Activated CD8-positive, alpha-beta T cell treated with anti-CD3 and anti-CD28 coated beads, Interleukin-2, amount 10 ng/mL, durations not matched to agents 7 days and 5 days (primary cell): ENCODE measurements around the gene LMO2. TPM values are rescaled to one million over a fixed set of nuclear protein-coding genes. Genes with fewer than 3 reads are reported as not detected.
"Not testable (repeated sequence)": the region's sequence is repeated elsewhere in the genome, so short reads cannot be mapped to it uniquely, and the experiment has no call there.

ENCODE experiments used
- ATAC-seq: fragments of 150-1000 bp; cut with Tn5 transposase; one replicate; pipeline ENCODE4 v1.10.0; 2021; ENCODE audit warnings: moderate library complexity
- CTCF ChIA-PET: fragments of 350-600 bp; sonication (Branson Sonifier 250); formaldehyde crosslinking; loops from one replicate; lab custom pipeline; 2021; ENCODE audit warnings: antibody characterized with exemption; lab: Charles Lee
- POLR2A ChIA-PET: fragments of 350-600 bp; sonication (Branson Sonifier 250); formaldehyde crosslinking; loops from one replicate; lab custom pipeline; 2021; ENCODE audit warnings: antibody characterized with exemption; lab: Charles Lee
- DNase-seq: peaks from one replicate; pipeline ENCODE4 v3.0.0-alpha.2; 2020
- H3K27ac Mint-ChIP-seq: one replicate; pipeline ENCODE4 v1.8.0; 2021; ENCODE audit warnings: mild to moderate bottlenecking, mixed read lengths
- H3K27me3 Mint-ChIP-seq: one replicate; pipeline ENCODE4 v1.8.0; 2021; ENCODE audit warnings: low read depth, mixed read lengths
- H3K36me3 Mint-ChIP-seq: one replicate; pipeline ENCODE4 v1.8.0; 2021; ENCODE audit warnings: low read depth, mixed read lengths
- H3K4me1 Mint-ChIP-seq: one replicate; pipeline ENCODE4 v1.8.0; 2021; ENCODE audit warnings: low read depth, mixed read lengths
- H3K4me3 Mint-ChIP-seq: one replicate; pipeline ENCODE4 v1.8.0; 2021; ENCODE audit warnings: mild to moderate bottlenecking, mixed read lengths
- H3K9me3 Mint-ChIP-seq: one replicate; pipeline ENCODE4 v1.8.0; 2022; ENCODE audit warnings: mixed read lengths; ENCODE audit not compliant: insufficient read depth
- total RNA-seq, 2 experiments: library from RNA; stranded (reverse); gene quantifications; one replicate each; pipeline ENCODE4 v1.2.3, GENCODE V29; 2021

Gene LMO2
- not detected for total RNA-seq

- POLR2A ChIA-PET: no interaction called here
- H3K4me1 Mint-ChIP-seq: peaks cover 39% of the 10 kb centered on the region
- DNase-seq (no peak), ATAC-seq (no peak)
- H3K9me3 Mint-ChIP-seq: peaks cover 3% of the 10 kb centered on the region
- CTCF ChIA-PET: no interaction called here
- no peak within 1 kb of the TSS for H3K4me3 Mint-ChIP-seq
- H3K27me3 Mint-ChIP-seq: peaks cover 73% of the 10 kb centered on the region
- no peaks in the 10 kb centered on the region for H3K36me3 Mint-ChIP-seq
- no peak within 1 kb of the TSS for H3K27ac Mint-ChIP-seq
Measured at GRCh38 chr11:33891714-33892327, at the start of gene LMO2. Gene LMO2 (minus strand): TSS chr11:33892076. CDS start chr11:33869716, 22,360 bp downstream.

DNA sequence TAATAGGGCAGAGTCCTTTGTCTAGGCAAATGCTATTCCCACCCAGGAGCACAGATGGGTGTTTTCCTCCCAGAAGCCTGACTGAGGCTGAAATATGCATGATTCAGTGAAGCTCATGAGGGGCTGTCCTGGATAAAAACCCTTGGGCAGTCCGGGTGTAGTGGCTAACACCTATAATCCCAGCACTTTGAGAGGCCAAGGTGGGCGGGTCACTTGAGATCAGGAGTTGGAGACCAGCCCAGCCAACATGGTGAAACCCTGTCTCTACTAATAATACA is 48.6 kb upstream of the LMO2 start:
- no peaks in the 10 kb centered on the region for H3K4me1 Mint-ChIP-seq
- DNase-seq (no peak), ATAC-seq (no peak)
- POLR2A ChIA-PET: no interaction called here
- no peak overlapping the region for H3K27ac Mint-ChIP-seq
- CTCF ChIA-PET: no interaction called here
- H3K36me3 Mint-ChIP-seq: no peaks in the 10 kb centered on the region
- H3K4me3 Mint-ChIP-seq: no peak overlapping the region
- peaks cover 5% of the 10 kb centered on the region for H3K27me3 Mint-ChIP-seq
- no peaks in the 10 kb centered on the region for H3K9me3 Mint-ChIP-seq

GRCh38 chr11:33936725-33937604 is 45.1 kb upstream of the LMO2 start:
- CTCF ChIA-PET: interaction anchor here (1.1 kb wide), 1 partner anchor 79 kb away, joined by 3 read pairs; no protein-coding TSS in a partner anchor
- peaks cover 11% of the 10 kb centered on the region for H3K9me3 Mint-ChIP-seq
- ATAC-seq (no peak), DNase-seq (no peak)
- H3K4me1 Mint-ChIP-seq: peaks cover 2% of the 10 kb centered on the region
- POLR2A ChIA-PET: no interaction called here
- peaks cover 7% of the 10 kb centered on the region for H3K27me3 Mint-ChIP-seq
- H3K27ac Mint-ChIP-seq: no peak overlapping the region
- peaks cover 3% of the 10 kb centered on the region for H3K36me3 Mint-ChIP-seq
- H3K4me3 Mint-ChIP-seq: no peak overlapping the region

GRCh38 chr11:33935461-33936456 is 43.9 kb upstream of the LMO2 start:
- CTCF ChIA-PET: no interaction called here
- POLR2A ChIA-PET: no interaction called here
- DNase-seq: no peak
- Mint-ChIP-seq H3K4me3 (no peak overlapping the region), H3K36me3 (peaks cover 3% of the 10 kb centered on the region), H3K9me3 (peaks cover 15% of the 10 kb centered on the region), H3K27ac (no peak overlapping the region), H3K4me1 (peaks cover 2% of the 10 kb centered on the region), H3K27me3 (peaks cover 11% of the 10 kb centered on the region)
- ATAC-seq: no peak

DNA sequence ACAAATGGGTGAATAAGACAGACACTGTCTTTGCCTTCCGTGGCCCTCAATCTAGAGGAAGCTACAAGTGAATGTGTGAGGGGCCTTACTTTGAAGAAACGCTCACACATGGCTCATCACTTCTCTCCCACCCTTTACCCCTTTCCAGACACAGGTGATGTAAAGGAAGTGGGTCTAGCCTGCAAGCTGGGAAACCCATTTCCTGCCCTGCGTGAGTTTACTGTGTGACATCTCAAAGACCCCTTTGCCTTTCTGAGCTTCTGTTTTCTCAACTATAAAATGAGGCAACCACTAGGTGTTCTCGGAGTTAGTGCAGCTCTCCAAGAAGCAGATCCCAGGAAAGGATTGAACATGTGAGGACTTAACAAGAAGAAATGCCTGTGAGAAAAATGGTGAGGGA is 43.1 kb upstream of the LMO2 start:
- no peak for ATAC-seq

GRCh38 chr11:33934450-33934849 is 42.6 kb upstream of the LMO2 start:
- H3K36me3 Mint-ChIP-seq: peaks cover 3% of the 10 kb centered on the region
- ChIA-PET POLR2A (no interaction called here), CTCF (interaction anchor here (0.9 kb wide), 1 partner anchor 53 kb away, joined by 3 read pairs; no protein-coding TSS in a partner anchor)
- H3K4me3 Mint-ChIP-seq: no peak overlapping the region
- peaks cover 2% of the 10 kb centered on the region for H3K4me1 Mint-ChIP-seq
- peaks cover 15% of the 10 kb centered on the region for H3K9me3 Mint-ChIP-seq
- H3K27ac Mint-ChIP-seq: no peak overlapping the region
- no peak for ATAC-seq
- no peak for DNase-seq
- peaks cover 14% of the 10 kb centered on the region for H3K27me3 Mint-ChIP-seq

More for the DNA sequence above, 43.1 kb upstream of the LMO2 start:
- peaks cover 2% of the 10 kb centered on the region for H3K4me1 Mint-ChIP-seq
- ChIA-PET POLR2A (no interaction called here), CTCF (interaction anchor here (0.9 kb wide), 1 partner anchor 52 kb away, joined by 3 read pairs; no protein-coding TSS in a partner anchor)
- peaks cover 3% of the 10 kb centered on the region for H3K36me3 Mint-ChIP-seq
- H3K4me3 Mint-ChIP-seq: no peak overlapping the region
- peaks cover 12% of the 10 kb centered on the region for H3K27me3 Mint-ChIP-seq
- no peak for DNase-seq
- H3K27ac Mint-ChIP-seq: no peak overlapping the region
- peaks cover 15% of the 10 kb centered on the region for H3K9me3 Mint-ChIP-seq

DNA sequence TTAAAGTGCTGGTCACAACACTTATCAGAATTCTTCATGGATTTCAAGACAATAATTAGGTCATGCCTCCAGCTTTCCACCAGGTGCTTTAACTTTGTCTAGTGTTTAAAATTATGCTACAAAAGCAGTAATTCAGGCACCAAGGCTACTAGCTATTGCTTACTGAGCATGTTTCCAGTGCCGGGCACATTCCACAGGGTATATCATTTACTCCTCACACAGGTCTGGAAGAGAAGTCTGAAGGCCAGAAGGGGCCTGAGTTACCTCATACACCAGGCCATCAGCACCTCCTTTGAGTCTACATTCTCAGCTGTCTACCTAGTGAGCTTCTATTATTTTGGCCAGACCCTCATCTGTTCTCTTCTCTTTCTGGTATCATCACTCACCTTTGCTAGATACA is 41.7 kb upstream of the LMO2 start:
- no peak overlapping the region for H3K27ac Mint-ChIP-seq
- peaks cover 3% of the 10 kb centered on the region for H3K36me3 Mint-ChIP-seq
- ChIA-PET POLR2A (no interaction called here), CTCF (no interaction called here)
- no peak for ATAC-seq
- no peak overlapping the region for H3K4me3 Mint-ChIP-seq
- H3K4me1 Mint-ChIP-seq: peaks cover 2% of the 10 kb centered on the region
- DNase-seq: no peak
- H3K9me3 Mint-ChIP-seq: peaks cover 15% of the 10 kb centered on the region
- peaks cover 18% of the 10 kb centered on the region for H3K27me3 Mint-ChIP-seq

DNA sequence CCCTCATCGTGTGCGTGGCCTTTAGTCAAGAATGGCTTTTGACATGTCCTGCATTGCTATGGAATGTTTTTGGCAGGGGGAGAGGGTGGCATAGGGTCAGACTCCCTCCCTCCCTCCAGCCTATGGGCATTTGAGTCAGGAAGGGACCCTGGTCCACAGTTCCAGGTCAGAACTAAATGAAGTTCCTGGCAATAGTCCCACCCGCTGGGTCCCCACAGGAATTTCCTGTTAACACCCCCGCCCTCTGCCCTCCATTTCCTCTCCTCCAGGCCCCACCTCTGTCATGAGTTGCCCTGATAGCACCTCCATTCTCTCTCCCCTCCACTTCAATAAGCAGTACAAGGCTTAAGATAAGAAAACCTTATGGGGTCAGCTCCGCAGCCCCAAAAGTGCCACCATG is 40.8 kb upstream of the LMO2 start:
- H3K4me1 Mint-ChIP-seq: peaks cover 2% of the 10 kb centered on the region
- ChIA-PET CTCF (no interaction called here), POLR2A (no interaction called here)
- ATAC-seq (no peak), DNase-seq (no peak)
- peaks cover 3% of the 10 kb centered on the region for H3K36me3 Mint-ChIP-seq
- H3K4me3 Mint-ChIP-seq: no peak overlapping the region
- no peak overlapping the region for H3K27ac Mint-ChIP-seq
- H3K27me3 Mint-ChIP-seq: peaks cover 13% of the 10 kb centered on the region
- H3K9me3 Mint-ChIP-seq: peaks cover 15% of the 10 kb centered on the region

DNA sequence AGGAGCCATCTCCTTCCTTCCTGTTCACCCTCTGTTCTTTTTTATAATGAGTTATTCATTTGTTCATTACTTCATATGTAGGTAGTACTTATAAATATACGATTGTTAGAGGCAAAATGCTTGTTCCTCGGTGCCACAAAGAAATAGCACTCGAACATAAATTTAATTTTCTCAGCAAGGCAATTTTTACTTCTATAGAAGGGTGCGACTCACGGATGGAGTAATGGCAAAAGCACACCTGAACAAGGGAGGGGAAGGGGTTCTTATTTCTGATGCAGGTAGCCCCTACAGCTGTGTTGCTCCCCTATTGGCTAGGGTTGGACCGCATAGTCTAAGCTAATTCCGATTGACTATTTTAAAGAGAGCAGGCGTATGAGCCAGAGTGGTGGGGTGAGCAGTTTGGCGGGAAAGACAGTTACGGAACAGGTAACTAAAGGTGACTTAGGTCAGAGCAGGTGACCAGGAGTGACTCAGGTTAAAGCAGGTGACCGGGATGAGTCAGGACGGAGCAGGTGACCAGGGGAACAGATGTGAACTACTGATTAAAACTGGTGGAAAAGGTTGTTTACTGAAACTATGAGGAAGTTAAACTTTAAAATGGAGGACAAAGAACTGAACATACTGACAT is 40.0 kb upstream of the LMO2 start:
- ATAC-seq, H3K4me1 Mint-ChIP-seq, CTCF ChIA-PET, H3K4me3 Mint-ChIP-seq, DNase-seq, H3K36me3 Mint-ChIP-seq, H3K27ac Mint-ChIP-seq, POLR2A ChIA-PET: not testable (repeated sequence)
- peaks cover 14% of the 10 kb centered on the region for H3K27me3 Mint-ChIP-seq
- peaks cover 15% of the 10 kb centered on the region for H3K9me3 Mint-ChIP-seq

GRCh38 chr11:33931067-33931466 is 39.2 kb upstream of the LMO2 start:
- ChIA-PET CTCF (no interaction called here), POLR2A (no interaction called here)
- H3K4me1 Mint-ChIP-seq: peaks cover 2% of the 10 kb centered on the region
- peaks cover 20% of the 10 kb centered on the region for H3K27me3 Mint-ChIP-seq
- H3K36me3 Mint-ChIP-seq: peaks cover 3% of the 10 kb centered on the region
- H3K9me3 Mint-ChIP-seq: peaks cover 15% of the 10 kb centered on the region
- H3K4me3 Mint-ChIP-seq: no peak overlapping the region
- no peak for ATAC-seq
- DNase-seq: no peak
- H3K27ac Mint-ChIP-seq: no peak overlapping the region

DNA sequence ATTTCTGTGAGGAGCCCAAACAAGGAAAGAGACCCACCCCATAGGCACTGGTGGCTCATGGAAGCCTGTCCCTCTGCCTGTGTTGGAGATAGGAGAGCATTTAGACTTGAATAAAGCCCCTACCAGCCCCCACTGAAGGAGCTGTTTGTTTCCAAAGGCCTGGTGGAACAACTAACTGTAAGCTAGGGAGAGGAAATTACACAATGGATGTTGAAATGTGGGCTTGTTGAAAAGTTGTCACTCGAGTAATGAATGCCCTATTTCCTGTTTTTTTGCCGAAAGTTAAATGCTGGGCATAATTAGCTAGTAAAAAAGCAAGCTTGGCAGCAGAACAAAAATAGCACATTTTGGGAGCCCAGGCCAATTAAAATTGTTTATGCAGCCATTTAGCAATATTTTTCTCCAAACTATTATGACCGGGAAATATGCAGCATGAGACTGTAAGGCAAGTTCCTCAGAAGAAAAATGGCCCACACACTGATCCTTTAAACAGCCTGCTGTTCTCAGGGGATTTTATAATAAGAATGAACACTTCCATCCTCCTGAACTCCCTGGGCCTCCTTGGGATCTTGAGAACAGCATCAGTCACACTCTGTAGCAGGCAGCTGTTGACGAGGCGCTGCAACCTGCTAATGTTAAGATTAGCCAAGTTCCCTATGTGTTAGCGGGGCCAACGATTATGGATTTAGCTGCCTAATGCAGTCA is 38.6 kb upstream of the LMO2 start:
- H3K27me3 Mint-ChIP-seq: peaks cover 21% of the 10 kb centered on the region
- no peak overlapping the region for H3K27ac Mint-ChIP-seq
- ChIA-PET POLR2A (no interaction called here), CTCF (no interaction called here)
- no peak overlapping the region for H3K4me3 Mint-ChIP-seq
- peaks cover 3% of the 10 kb centered on the region for H3K36me3 Mint-ChIP-seq
- H3K4me1 Mint-ChIP-seq: peaks cover 2% of the 10 kb centered on the region
- no peak for ATAC-seq
- H3K9me3 Mint-ChIP-seq: peaks cover 15% of the 10 kb centered on the region
- no peak for DNase-seq
